ENCODE data around the gene TSPEAR.

DNA sequence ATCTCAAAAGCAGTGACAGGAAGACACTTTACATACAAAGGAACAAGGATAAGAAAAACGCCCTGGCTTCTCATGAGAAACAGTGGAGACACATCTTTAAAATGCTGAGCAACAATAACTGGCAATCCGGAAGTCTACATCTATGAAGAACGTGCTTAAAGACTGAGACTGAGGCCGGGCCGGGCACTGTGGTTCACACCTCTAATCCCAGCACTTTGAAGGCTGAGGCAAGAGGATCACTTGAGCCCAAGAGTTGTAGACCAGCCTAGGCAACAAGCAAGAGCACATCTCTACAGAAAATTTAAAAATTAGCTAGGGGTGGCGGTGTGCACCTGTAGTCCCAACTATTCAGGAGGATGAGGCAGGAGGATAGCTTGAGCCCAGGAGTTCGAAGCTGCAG lies 27.3 kb downstream of the TSPEAR start:
- TF ChIP-seq CTCF (conservative IDR thresholded peaks at IDR 0.05; ENCODE audit: low read length) (no peak), EZH2phosphoT487 (IDR thresholded peaks at IDR 0.05; ENCODE audit: borderline replicate concordance, low read depth, low read length) (no peak)

All from OCI-LY7 (cell line).